Trophoblast cell (in vitro differentiated cells and primary cell): ENCODE results near the gene TSHZ1.

Source experiments
- DNase-seq, 2 donors: peaks; one replicate each; pipeline ENCODE4 v3.0.0-alpha.2; 2016
- H2AFZ ChIP-seq: 2 replicates; pipeline ENCODE4 v1.6.1; 2013; ENCODE audit warnings: low read length, moderate library complexity, mild to moderate bottlenecking; ENCODE audit not compliant: insufficient read depth, poor library complexity
- H2AK5ac ChIP-seq: 2 replicates; pipeline ENCODE4 v1.6.1; 2013; ENCODE audit warnings: mild to moderate bottlenecking, low read length
- H2BK120ac ChIP-seq: 2 replicates; pipeline ENCODE4 v1.6.1; 2013; ENCODE audit warnings: low read length, mild to moderate bottlenecking, moderate library complexity; ENCODE audit not compliant: insufficient read depth, poor library complexity
- H2BK12ac ChIP-seq: 2 replicates; pipeline ENCODE4 v1.6.1; 2013; ENCODE audit warnings: mild to moderate bottlenecking, low read length, moderate library complexity
- H2BK5ac ChIP-seq: 2 replicates; pipeline ENCODE4 v1.6.1; 2013; ENCODE audit warnings: low read length, low read depth, moderate library complexity, mild to moderate bottlenecking; ENCODE audit not compliant: poor library complexity
- H3K14ac ChIP-seq: 2 replicates; pipeline ENCODE4 v1.6.1; 2013; ENCODE audit warnings: mild to moderate bottlenecking, low read length
- H3K18ac ChIP-seq: 2 replicates; pipeline ENCODE4 v1.6.1; 2013; ENCODE audit warnings: mild to moderate bottlenecking, low read length
- H3K23ac ChIP-seq: 2 replicates; pipeline ENCODE4 v1.6.1; 2013; ENCODE audit warnings: low read length
- H3K27ac ChIP-seq: 2 replicates; pipeline ENCODE4 v1.5.1; 2013; ENCODE audit warnings: low read depth, mild to moderate bottlenecking, inconsistent platforms, low read length, moderate library complexity
- H3K27me3 ChIP-seq: 2 replicates; pipeline ENCODE4 v1.6.1; 2013; ENCODE audit warnings: inconsistent platforms, mild to moderate bottlenecking, low read length, moderate library complexity; ENCODE audit not compliant: insufficient read depth
- H3K36me3 ChIP-seq, 2 experiments: 1 replicate in 1 of 2; 2 replicates in 1 of 2; pipeline ENCODE4 v1.6.1; 2013; ENCODE audit warnings: low read length in 2 of 2, mild to moderate bottlenecking in 2 of 2, moderate library complexity in 1 of 2; ENCODE audit not compliant: insufficient read depth in 2 of 2, control insufficient read depth in 1 of 2
- H3K4ac ChIP-seq: 2 replicates; pipeline ENCODE4 v1.6.1; 2013; ENCODE audit warnings: low read depth, mild to moderate bottlenecking, low read length, moderate library complexity
- H3K4me1 ChIP-seq, 2 experiments: 1 replicate in 1 of 2; 2 replicates in 1 of 2; pipeline ENCODE4 v1.6.1; 2013; ENCODE audit warnings: low read length in 2 of 2, mild to moderate bottlenecking in 2 of 2, moderate library complexity in 1 of 2; ENCODE audit not compliant: insufficient read depth in 2 of 2, control insufficient read depth in 1 of 2
- H3K4me2 ChIP-seq: 2 replicates; pipeline ENCODE4 v1.6.1; 2013; ENCODE audit warnings: inconsistent platforms, mild to moderate bottlenecking, low read length, moderate library complexity
- H3K4me3 ChIP-seq: 2 replicates; pipeline ENCODE4 v1.5.1; 2013; ENCODE audit warnings: mild to moderate bottlenecking, low read depth, low read length, inconsistent platforms
- H3K79me1 ChIP-seq: one replicate; pipeline ENCODE4 v1.6.1; 2013; ENCODE audit warnings: low read length
- H3K79me2 ChIP-seq: 2 replicates; pipeline ENCODE4 v1.6.1; 2013; ENCODE audit warnings: low read length, mild to moderate bottlenecking; ENCODE audit not compliant: control insufficient read depth, insufficient read depth, poor library complexity
- H3K9ac ChIP-seq: 2 replicates; pipeline ENCODE4 v1.6.1; 2013; ENCODE audit warnings: mild to moderate bottlenecking, low read length
- H3K9me3 ChIP-seq: 2 replicates; pipeline ENCODE4 v1.6.1; 2013; ENCODE audit warnings: low read depth, mild to moderate bottlenecking, control low read depth, inconsistent platforms, low read length; ENCODE audit not compliant: insufficient read depth
- H4K12ac ChIP-seq: 2 replicates; pipeline ENCODE4 v1.6.1; 2013; ENCODE audit warnings: low read depth, mild to moderate bottlenecking, low read length, moderate library complexity
- H4K8ac ChIP-seq: 2 replicates; pipeline ENCODE4 v1.6.1; 2013; ENCODE audit warnings: low read depth, mild to moderate bottlenecking, low read length, moderate library complexity
- H4K91ac ChIP-seq: one replicate; pipeline ENCODE4 v1.6.1; 2013; ENCODE audit warnings: low read depth, mild to moderate bottlenecking, low read length, moderate library complexity
- WGBS: extraction: QIAGEN DNeasy Blood & Tissue Kit; methylation state at CpG from one replicate; pipeline ENCODE4 v1.1.7; 2013; ENCODE audit warnings: missing lambda C conversion rate; ENCODE audit not compliant: insufficient read length, insufficient coverage; ENCODE audit errors: extremely low coverage; 5-methylcytosine and 5-hydroxymethylcytosine counted together

Gene TSHZ1

DNA sequence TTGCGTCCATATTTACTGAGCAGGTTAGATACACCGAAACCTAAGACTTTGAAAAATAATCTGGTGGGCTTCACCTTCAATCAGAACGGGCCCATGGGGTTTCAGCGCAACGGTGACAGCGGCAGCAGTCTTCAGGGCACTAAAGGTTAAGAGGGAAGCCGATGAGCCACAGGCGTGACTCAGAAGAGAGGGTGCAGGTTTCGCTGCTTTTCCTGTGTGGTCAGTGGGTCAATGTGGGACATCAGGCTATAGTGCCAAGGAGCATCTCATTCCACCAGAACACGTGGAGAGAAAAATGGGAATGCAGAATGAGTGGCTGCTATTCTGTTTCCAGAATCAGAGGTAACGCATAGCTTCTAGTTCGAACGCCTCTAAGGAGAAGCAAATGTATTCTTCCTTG, 10.5 kb upstream of the TSHZ1 start:
- no peak overlapping the region for H3K18ac ChIP-seq
- H3K4ac ChIP-seq, result no peak overlapping the region
- no peak overlapping the region for H3K4me3 ChIP-seq
- H3K9ac ChIP-seq, result no peak overlapping the region
- H4K12ac ChIP-seq, result no peak overlapping the region
- H3K79me1 ChIP-seq, result no peaks in the 10 kb centered on the region
- peaks cover 0 to 4% of the 10 kb centered on the region in 2 experiments for H3K36me3 ChIP-seq
- DNase-seq, result no peak
- H3K79me2 ChIP-seq, result no peaks in the 10 kb centered on the region
- no peak overlapping the region for H2BK5ac ChIP-seq
- H3K4me2 ChIP-seq, result no peak overlapping the region
- H3K14ac ChIP-seq, result no peak overlapping the region
- H4K91ac ChIP-seq, result no peak overlapping the region
- no peak overlapping the region for H3K23ac ChIP-seq
- H2BK120ac ChIP-seq, result no peak overlapping the region
- H2AFZ ChIP-seq, result no peak overlapping the region
- H2BK12ac ChIP-seq, result no peak overlapping the region
- no peaks in the 10 kb centered on the region for H3K9me3 ChIP-seq
- H4K8ac ChIP-seq, result no peak overlapping the region
- no peak overlapping the region for H3K27ac ChIP-seq
- peaks cover 15% of the 10 kb centered on the region for H3K27me3 ChIP-seq
- H2AK5ac ChIP-seq, result no peak overlapping the region
- H3K4me1 ChIP-seq, result peaks cover 13% of the 10 kb centered on the region in 2 experiments
- whole genome bisulfite sequencing, result no CpG with 5 or more reads among the region's 13 CpGs

DNA sequence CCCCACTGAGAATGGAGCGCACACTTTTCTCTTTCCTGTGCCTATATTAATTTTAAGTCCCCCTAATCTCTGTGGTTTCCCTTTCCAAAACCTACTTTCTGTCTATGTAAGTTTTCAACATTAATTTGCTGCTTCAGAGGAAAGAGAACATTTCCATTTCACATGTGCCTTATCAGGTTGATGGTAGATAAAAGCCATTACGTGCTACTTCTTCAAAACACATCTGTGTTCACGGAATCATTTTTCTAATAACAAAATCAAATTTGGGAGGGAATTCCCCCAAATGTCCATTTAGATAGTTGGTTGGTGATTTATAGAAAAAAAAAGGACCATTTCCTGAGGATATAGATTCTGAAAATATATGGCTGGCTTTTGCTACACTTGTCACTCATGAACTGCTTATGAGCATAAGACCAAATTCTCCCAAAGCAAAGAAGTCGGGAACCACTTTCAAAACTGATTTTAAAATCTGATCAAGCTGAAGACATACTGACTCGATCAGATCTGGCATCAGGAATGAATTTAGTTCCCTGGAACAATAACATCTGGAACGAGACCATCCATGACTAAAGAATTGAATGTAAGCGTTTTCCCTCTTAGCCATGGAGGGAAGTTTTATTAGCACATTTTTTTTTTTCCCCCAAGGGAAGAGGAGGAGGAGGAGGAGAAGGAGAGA, 9.9 kb upstream of the TSHZ1 start:
- WGBS, result no CpG with 5 or more reads among the region's 7 CpGs
- no peak overlapping the region for H2AFZ ChIP-seq
- H3K14ac ChIP-seq, result no peak overlapping the region

DNA sequence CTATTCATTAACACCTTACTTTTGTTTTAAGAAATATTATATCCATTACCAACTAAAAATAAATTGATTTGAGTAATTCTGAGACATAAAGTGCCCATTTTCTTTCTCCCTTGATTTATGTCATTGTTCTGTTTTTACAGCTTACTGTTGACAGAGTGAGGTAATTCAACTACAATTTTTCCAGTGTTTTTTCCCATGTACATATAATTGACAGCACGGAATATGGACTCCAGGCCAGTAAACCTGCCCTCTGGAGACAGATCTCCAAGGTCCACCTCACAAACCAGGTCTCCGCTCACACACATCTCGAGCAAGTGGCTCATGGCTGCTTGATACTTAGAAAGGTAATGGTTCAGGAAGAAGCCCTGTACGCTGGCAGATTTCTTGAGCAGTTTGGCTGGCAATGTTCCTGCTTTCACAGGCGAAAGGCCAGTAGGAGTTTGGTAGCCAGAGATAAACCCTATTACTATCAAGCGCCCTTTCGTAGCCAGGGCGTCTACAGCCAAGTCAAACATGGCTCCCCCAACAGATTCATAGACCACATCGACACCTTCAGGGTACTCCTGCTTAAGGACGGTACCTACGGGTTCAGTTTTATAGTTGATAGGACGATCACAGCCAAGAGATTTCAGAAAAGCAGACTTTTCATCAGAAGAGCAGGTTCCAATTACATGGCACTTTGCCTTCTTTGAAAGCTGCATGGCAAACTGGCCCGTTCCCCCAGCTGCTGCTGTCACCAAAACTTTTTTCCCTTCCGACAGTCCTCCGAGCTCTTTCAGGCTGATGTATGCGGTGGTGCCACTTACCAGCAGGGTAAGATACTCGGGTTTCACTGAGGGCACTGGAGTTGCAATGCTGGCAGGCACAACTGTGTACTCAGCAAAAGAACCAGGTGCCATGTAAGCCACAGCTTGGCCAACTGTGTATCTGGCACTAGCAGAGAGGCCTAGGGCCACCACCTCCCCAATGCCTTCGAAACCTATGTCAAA, 9.0 kb upstream of the TSHZ1 start:
- Histone ChIP-seq H3K9me3 (no peaks in the 10 kb centered on the region), H3K79me2 (no peaks in the 10 kb centered on the region), H3K4me2 (no peak overlapping the region), H3K4ac (no peak overlapping the region), H2AK5ac (no peak overlapping the region), H3K14ac (no peak overlapping the region), H4K12ac (no peak overlapping the region), H3K4me1 (peaks cover 13 to 14% of the 10 kb centered on the region in 2 experiments), H3K27me3 (peaks cover 28% of the 10 kb centered on the region), H3K79me1 (no peaks in the 10 kb centered on the region), H3K18ac (no peak overlapping the region), H3K27ac (no peak overlapping the region), H2BK12ac (no peak overlapping the region), H4K8ac (no peak overlapping the region), H3K4me3 (no peak overlapping the region), H4K91ac (no peak overlapping the region), H2AFZ (no peak overlapping the region), H3K23ac (no peak overlapping the region), H2BK5ac (no peak overlapping the region), H2BK120ac (no peak overlapping the region), H3K36me3 (peaks cover 0 to 4% of the 10 kb centered on the region in 2 experiments), H3K9ac (no peak overlapping the region)
- DNase-seq, result no peak
- WGBS, result no CpG with 5 or more reads among the region's 18 CpGs

More for the DNA sequence above, 9.9 kb upstream of the TSHZ1 start:
- Histone ChIP-seq H2BK120ac (no peak overlapping the region), H3K79me1 (no peaks in the 10 kb centered on the region), H3K23ac (no peak overlapping the region), H3K27me3 (peaks cover 21% of the 10 kb centered on the region), H2AK5ac (no peak overlapping the region), H2BK5ac (no peak overlapping the region), H3K4me3 (no peak overlapping the region), H3K36me3 (peaks cover 0 to 4% of the 10 kb centered on the region in 2 experiments), H3K79me2 (no peaks in the 10 kb centered on the region), H3K4me1 (peaks cover 13 to 14% of the 10 kb centered on the region in 2 experiments), H4K91ac (no peak overlapping the region), H4K12ac (no peak overlapping the region), H4K8ac (no peak overlapping the region), H3K18ac (no peak overlapping the region), H3K9ac (no peak overlapping the region), H2BK12ac (no peak overlapping the region), H3K27ac (no peak overlapping the region), H3K4me2 (no peak overlapping the region), H3K4ac (no peak overlapping the region), H3K9me3 (no peaks in the 10 kb centered on the region)
- DNase-seq, result no peak

DNA sequence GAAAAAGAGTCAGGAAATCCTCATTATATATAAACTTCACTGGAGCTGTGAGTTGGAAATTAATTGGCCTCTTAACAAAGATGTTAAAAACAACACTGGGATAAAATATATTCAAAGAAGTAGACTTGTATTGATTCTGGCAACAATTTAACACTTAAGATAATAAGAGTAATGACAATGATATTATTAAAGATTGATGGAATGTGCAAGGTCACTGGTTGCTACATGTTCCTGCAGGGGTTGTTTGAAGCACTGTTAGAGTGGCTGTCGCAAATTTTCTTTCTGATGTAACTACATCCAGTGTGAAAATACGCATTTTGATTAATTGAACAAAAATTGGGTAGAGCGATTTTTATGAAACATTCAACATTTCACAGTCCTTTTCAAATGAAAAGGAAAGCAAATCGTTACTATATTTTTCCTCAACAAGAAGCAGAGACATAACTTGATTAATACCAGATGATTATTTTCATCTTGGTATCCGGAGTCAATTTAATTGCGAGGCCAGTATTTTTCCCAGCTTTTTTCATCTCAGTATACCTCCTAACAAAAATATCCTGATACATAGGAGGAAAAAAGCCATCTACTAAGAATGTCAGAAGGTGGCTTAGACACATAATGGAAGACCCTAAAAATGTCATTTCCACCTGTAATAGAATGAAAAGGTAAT, 7.8 kb upstream of the TSHZ1 start:
- Histone ChIP-seq H3K4me1 (peaks cover 14 to 15% of the 10 kb centered on the region in 2 experiments), H3K18ac (no peak overlapping the region), H3K4me3 (no peak overlapping the region), H2BK5ac (no peak overlapping the region), H3K14ac (no peak overlapping the region), H2BK12ac (no peak overlapping the region), H2BK120ac (no peak overlapping the region), H3K79me1 (no peaks in the 10 kb centered on the region), H3K23ac (no peak overlapping the region), H4K8ac (no peak overlapping the region), H3K4me2 (no peak overlapping the region), H3K27me3 (peaks cover 40% of the 10 kb centered on the region), H3K79me2 (no peaks in the 10 kb centered on the region), H2AFZ (no peak overlapping the region), H3K36me3 (peaks cover 0 to 4% of the 10 kb centered on the region in 2 experiments), H4K12ac (no peak overlapping the region), H4K91ac (no peak overlapping the region), H3K4ac (no peak overlapping the region), H3K9ac (no peak overlapping the region), H2AK5ac (no peak overlapping the region), H3K9me3 (no peaks in the 10 kb centered on the region), H3K27ac (no peak overlapping the region)
- DNase-seq, result no peak
- WGBS, result no CpG with 5 or more reads among the region's 6 CpGs
